Esophagus muscularis mucosa (tissue), 4 donors: ENCODE results near the gene ANO4. TPM values are rescaled to one million over a fixed set of nuclear protein-coding genes. Genes with fewer than 3 reads are reported as not detected.
"Not testable (repeated sequence)": the region's sequence is repeated elsewhere in the genome, so short reads cannot be mapped to it uniquely, and the experiment has no call there.

Experiments used
- DNase-seq: peaks from one replicate; pipeline ENCODE4 v3.0.0-alpha.2; 2017; ENCODE audit errors: extremely low spot score
- H3K27ac ChIP-seq, 4 donors: fragments of 200-600 bp; sonication (generic); replicated peaks in 1 of 4; 1 replicate in 3 of 4; 2 replicates in 1 of 4; pipeline ENCODE4 v1.5.1; 2016 to 2019; ENCODE audit warnings: mild to moderate bottlenecking in 1 of 4
- H3K27me3 ChIP-seq, 4 donors: fragments of 200-600 bp; sonication (generic); one replicate each; pipeline versions ENCODE4 v1.5.1 to v1.6.0; 2016 to 2019
- H3K36me3 ChIP-seq, 4 donors: fragments of 200-600 bp; sonication (generic); one replicate each; pipeline ENCODE4 v1.5.1; 2016 to 2019
- H3K4me1 ChIP-seq, 4 donors: fragments of 200-600 bp; sonication (generic); one replicate each; pipeline ENCODE4 v1.5.1; 2016 to 2019
- H3K4me3 ChIP-seq, 4 donors: fragments of 200-600 bp; sonication (generic); 1 replicate in 2 of 4; 2 replicates in 2 of 4; pipeline ENCODE4 v1.5.1; 2016 to 2019; ENCODE audit warnings: mild to moderate bottlenecking in 4 of 4, moderate library complexity in 1 of 4
- H3K9me3 ChIP-seq, 4 donors: fragments of 200-600 bp; sonication (generic); 1 replicate in 3 of 4; 2 replicates in 1 of 4; pipeline ENCODE4 v1.5.1; 2016 to 2019
- CTCF ChIP-seq, 3 experiments: fragments of 200-600 bp in 2 of 3; fragments of 450-650 bp in 1 of 3; sonication (generic) in 2 of 3; IDR thresholded peaks; one replicate each; pipeline ENCODE4 v1.5.1; 2017 to 2019; ENCODE audit warnings: antibody characterized with exemption in 3 of 3, mild to moderate bottlenecking in 2 of 3, moderate library complexity in 1 of 3
- EP300 ChIP-seq: sonication (generic); formaldehyde crosslinking; IDR thresholded peaks from one replicate; pipeline ENCODE4 v1.6.1; 2017; ENCODE audit warnings: antibody characterized with exemption
- POLR2A ChIP-seq: fragments of 450-650 bp; IDR thresholded peaks from one replicate; pipeline ENCODE4 v1.6.1; 2017; ENCODE audit warnings: antibody characterized with exemption, moderate library complexity, mild to moderate bottlenecking, low read depth
- POLR2AphosphoS5 ChIP-seq, 2 donors: sonication (generic); formaldehyde crosslinking; IDR thresholded peaks; one replicate each; pipeline ENCODE4 v1.6.1; 2017; ENCODE audit warnings: antibody characterized with exemption in 2 of 2
- WGBS: methylation state at CpG from one replicate; pipeline ENCODE4 v1.1.5; 2018; 5-methylcytosine and 5-hydroxymethylcytosine counted together
- intact Hi-C: fragments of 100-400 bp; cut with DNase I; formaldehyde crosslinking; loops from one replicate; pipeline ENCODE4 v1.15.1; 2023
- total RNA-seq, 4 donors: library from RNA; depleted of rRNA; stranded (reverse); fragments of >200 nt; gene quantifications; one replicate each; pipeline versions ENCODE4 v1.1.0 to v1.2.1, GENCODE V29; 2016

The ANO4 gene
- total RNA-seq, 4 donors from 2014 or later = 0.06 to 0.17 TPM; not detected in 2

GRCh38 chr12:101089271-101089670 is 294.7 kb downstream of the ANO4 start:
- no peak for DNase-seq
- H3K27me3 ChIP-seq = no peaks in the 10 kb centered on the region
- no peaks in the 10 kb centered on the region for H3K4me1 ChIP-seq
- H3K4me3 ChIP-seq = no peak overlapping the region
- TF ChIP-seq POLR2AphosphoS5 (IDR thresholded peaks at IDR 0.05) = no peak
- TF ChIP-seq POLR2A = no peak
- TF ChIP-seq EP300 = no peak
- TF ChIP-seq CTCF (IDR thresholded peaks at IDR 0.05) = no peak
- no peaks in the 10 kb centered on the region for H3K36me3 ChIP-seq
- intact Hi-C loops = no loop called here
- no peaks in the 10 kb centered on the region for H3K9me3 ChIP-seq
- 82% methylated on average over 3 of the region's 3 CpGs for WGBS
- H3K27ac ChIP-seq = no peak overlapping the region

GRCh38 chr12:101090222-101090621 is 295.6 kb downstream of the ANO4 start:
- H3K36me3 ChIP-seq, H3K4me3 ChIP-seq, H3K27me3 ChIP-seq, H3K4me1 ChIP-seq, intact Hi-C loops, DNase-seq, H3K9me3 ChIP-seq, H3K27ac ChIP-seq: not testable (repeated sequence)
- WGBS = 91% methylated on average over 4 of the region's 4 CpGs

GRCh38 chr12:101097829-101098580 is 303.4 kb downstream of the ANO4 start:
- Histone ChIP-seq H3K4me1 (no peaks in the 10 kb centered on the region), H3K27ac (no peak overlapping the region), H3K9me3 (peaks cover 0 to 4% (median 0%) of the 10 kb centered on the region in 4 donors), H3K27me3 (no peaks in the 10 kb centered on the region), H3K36me3 (no peaks in the 10 kb centered on the region), H3K4me3 (no peak overlapping the region)
- 70% methylated on average over 5 of the region's 5 CpGs for WGBS
- TF ChIP-seq CTCF (IDR thresholded peaks at IDR 0.05) (no peak), POLR2AphosphoS5 (IDR thresholded peaks at IDR 0.05) (no peak), POLR2A (no peak), EP300 (no peak)
- intact Hi-C loops = no loop called here
- DNase-seq = no peak

GRCh38 chr12:101107032-101107763 is 312.6 kb downstream of the ANO4 start:
- DNase-seq = no peak
- Histone ChIP-seq H3K27ac (no peak overlapping the region), H3K27me3 (peaks cover 0 to 3% (median 0%) of the 10 kb centered on the region in 4 donors), H3K9me3 (no peaks in the 10 kb centered on the region), H3K4me1 (no peaks in the 10 kb centered on the region), H3K4me3 (no peak overlapping the region), H3K36me3 (no peaks in the 10 kb centered on the region)
- WGBS = 86% methylated on average over 4 of the region's 4 CpGs
- TF ChIP-seq POLR2A = no peak
- TF ChIP-seq CTCF (IDR thresholded peaks at IDR 0.05) = no peak
- TF ChIP-seq EP300 = no peak
- TF ChIP-seq POLR2AphosphoS5 (IDR thresholded peaks at IDR 0.05) = no peak
- intact Hi-C loops = no loop called here

- DNase-seq = no peak
- peaks cover 0 to 3% (median 0%) of the 10 kb centered on the region in 4 donors for H3K27me3 ChIP-seq
- WGBS = 90% methylated on average over 5 of the region's 5 CpGs
- H3K4me3 ChIP-seq = no peak overlapping the region
- TF ChIP-seq POLR2A (no peak), CTCF (IDR thresholded peaks at IDR 0.05) (no peak), POLR2AphosphoS5 (IDR thresholded peaks at IDR 0.05) (no peak), EP300 (no peak)
- intact Hi-C loops = no loop called here
- H3K27ac ChIP-seq = no peak overlapping the region
- H3K9me3 ChIP-seq = no peaks in the 10 kb centered on the region
- H3K4me1 ChIP-seq = no peaks in the 10 kb centered on the region
- no peaks in the 10 kb centered on the region for H3K36me3 ChIP-seq
Observed at GRCh38 chr12:101108130-101108529, 313.6 kb downstream of the ANO4 start.
